Neutrophil (primary cell): ENCODE results near the gene ABCC5.

Experiments used
- H3K27ac ChIP-seq: fragments of 200-600 bp; sonication (generic); 2 replicates; pipeline ENCODE4 v1.5.1; 2016; ENCODE audit warnings: mild to moderate bottlenecking, moderate library complexity
- H3K27me3 ChIP-seq: fragments of 200-600 bp; sonication (generic); 2 replicates; pipeline ENCODE4 v1.6.0; 2016; ENCODE audit warnings: mild to moderate bottlenecking
- H3K36me3 ChIP-seq: fragments of 200-600 bp; sonication (generic); 2 replicates; pipeline ENCODE4 v1.5.1; 2017
- H3K4me1 ChIP-seq, 2 experiments: fragments of 200-600 bp in 1 of 2; sonication (generic) in 1 of 2; 1 replicate in 1 of 2; 2 replicates in 1 of 2; pipeline versions ENCODE4 v1.5.1 to v1.6.1; 2013 to 2016; ENCODE audit warnings: low read depth in 1 of 2, low read length in 1 of 2, mild to moderate bottlenecking in 1 of 2, moderate library complexity in 1 of 2; ENCODE audit not compliant: control insufficient read depth in 1 of 2, insufficient read depth in 1 of 2
- H3K4me3 ChIP-seq, 2 experiments: fragments of 200-600 bp in 1 of 2; sonication (generic) in 1 of 2; 1 replicate in 1 of 2; 2 replicates in 1 of 2; pipeline ENCODE4 v1.5.1; 2013 to 2016; ENCODE audit warnings: low read depth in 1 of 2, low read length in 1 of 2, mild to moderate bottlenecking in 1 of 2, moderate library complexity in 1 of 2
- H3K9me3 ChIP-seq: fragments of 200-600 bp; sonication (generic); 2 replicates; pipeline ENCODE4 v1.5.1; 2016
- CTCF ChIP-seq: fragments of 200-600 bp; sonication (generic); IDR thresholded peaks from 2 replicates; pipeline ENCODE4 v1.5.1; 2016; ENCODE audit warnings: antibody characterized with exemption

ABCC5 gene

GRCh38 chr3:183917776-183918175 lies 99.9 kb downstream of the ABCC5 start:
- Histone ChIP-seq H3K27ac (no peak overlapping the region), H3K27me3 (no peaks in the 10 kb centered on the region), H3K4me3 (no peak overlapping the region), H3K4me1 (no peaks in the 10 kb centered on the region), H3K9me3 (no peaks in the 10 kb centered on the region), H3K36me3 (peaks cover 35% of the 10 kb centered on the region)
- no peak for TF ChIP-seq CTCF

DNA sequence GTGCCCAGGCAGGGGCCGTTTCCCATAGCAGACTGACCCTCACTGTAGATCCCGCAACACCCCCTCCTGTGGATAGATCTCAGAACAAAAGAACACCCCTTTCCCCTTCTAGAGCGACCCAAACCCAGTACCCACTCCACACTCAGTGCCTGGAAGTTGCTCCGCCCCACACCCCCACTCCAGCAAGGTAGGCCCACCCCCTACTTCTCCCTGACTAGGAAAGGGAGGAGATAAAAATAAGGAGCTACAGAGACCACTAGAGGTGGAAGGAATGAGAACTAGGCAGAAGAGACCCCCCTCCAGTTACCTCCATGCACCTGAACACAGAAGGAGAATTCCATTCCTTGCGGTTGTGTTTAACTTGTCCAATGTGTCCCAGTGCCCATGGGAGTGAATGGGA lies 102.8 kb downstream of the ABCC5 start:
- H3K4me1 ChIP-seq, result no peaks in the 10 kb centered on the region
- no peaks in the 10 kb centered on the region for H3K9me3 ChIP-seq
- no peak overlapping the region for H3K4me3 ChIP-seq
- H3K27me3 ChIP-seq, result no peaks in the 10 kb centered on the region
- peaks cover 6% of the 10 kb centered on the region for H3K36me3 ChIP-seq
- TF ChIP-seq CTCF, result no peak
- H3K27ac ChIP-seq, result no peak overlapping the region

DNA sequence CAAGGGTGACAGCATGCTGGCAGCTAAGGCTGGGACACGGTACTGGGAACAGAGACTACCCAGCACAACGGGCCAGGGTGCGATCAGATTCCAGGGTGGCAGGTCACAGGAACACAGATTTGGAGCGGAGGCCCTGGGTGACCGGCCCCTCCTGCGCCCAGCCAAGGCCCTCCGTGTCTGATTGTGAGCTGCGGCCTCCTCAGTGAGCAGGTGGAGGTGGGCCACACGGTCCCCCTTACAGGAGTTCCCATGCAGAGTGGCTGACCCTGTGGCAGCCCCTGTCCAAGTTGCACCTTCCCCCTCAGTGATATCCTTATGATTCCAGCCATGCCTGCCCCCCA lies 104.1 kb downstream of the ABCC5 start:
- H3K9me3 ChIP-seq, result no peaks in the 10 kb centered on the region
- no peaks in the 10 kb centered on the region for H3K4me1 ChIP-seq
- no peak for TF ChIP-seq CTCF
- H3K27ac ChIP-seq, result no peak overlapping the region
- H3K27me3 ChIP-seq, result no peaks in the 10 kb centered on the region
- H3K4me3 ChIP-seq, result no peak overlapping the region
- no peaks in the 10 kb centered on the region for H3K36me3 ChIP-seq

DNA sequence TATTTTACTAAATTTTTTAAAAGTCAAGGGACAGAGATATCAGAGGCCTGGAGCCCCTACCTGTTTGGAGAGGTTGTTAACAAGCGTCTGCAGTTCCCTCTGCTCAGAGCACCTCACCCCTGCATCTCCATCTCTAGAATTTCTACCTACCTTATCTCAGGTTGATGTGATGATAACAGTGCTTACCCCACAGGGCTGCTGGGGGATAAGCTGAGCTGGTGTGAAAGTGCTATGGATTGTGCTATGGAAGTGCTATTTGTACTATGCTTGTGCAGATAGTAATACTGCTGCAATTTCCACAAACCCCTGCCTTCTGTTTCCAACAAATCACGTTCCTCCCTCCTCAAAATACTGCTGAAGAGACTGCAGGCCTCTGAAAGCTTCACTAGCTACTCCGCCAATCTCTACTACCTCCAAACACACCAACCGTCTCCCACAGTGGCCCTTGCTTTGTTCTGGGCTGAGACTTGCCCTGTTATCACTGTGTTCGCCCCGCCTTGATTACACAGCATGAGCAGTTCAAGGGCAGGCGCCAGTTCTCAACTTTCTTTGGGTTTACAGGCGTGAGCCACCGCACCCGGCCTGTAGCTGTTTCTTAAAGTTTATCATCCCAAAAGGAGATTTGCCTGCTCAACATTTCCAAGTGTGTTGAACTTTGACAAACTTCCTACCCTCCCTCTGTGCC lies 104.6 kb downstream of the ABCC5 start:
- TF ChIP-seq CTCF, result no peak
- Histone ChIP-seq H3K27me3 (no peaks in the 10 kb centered on the region), H3K27ac (no peak overlapping the region)

DNA sequence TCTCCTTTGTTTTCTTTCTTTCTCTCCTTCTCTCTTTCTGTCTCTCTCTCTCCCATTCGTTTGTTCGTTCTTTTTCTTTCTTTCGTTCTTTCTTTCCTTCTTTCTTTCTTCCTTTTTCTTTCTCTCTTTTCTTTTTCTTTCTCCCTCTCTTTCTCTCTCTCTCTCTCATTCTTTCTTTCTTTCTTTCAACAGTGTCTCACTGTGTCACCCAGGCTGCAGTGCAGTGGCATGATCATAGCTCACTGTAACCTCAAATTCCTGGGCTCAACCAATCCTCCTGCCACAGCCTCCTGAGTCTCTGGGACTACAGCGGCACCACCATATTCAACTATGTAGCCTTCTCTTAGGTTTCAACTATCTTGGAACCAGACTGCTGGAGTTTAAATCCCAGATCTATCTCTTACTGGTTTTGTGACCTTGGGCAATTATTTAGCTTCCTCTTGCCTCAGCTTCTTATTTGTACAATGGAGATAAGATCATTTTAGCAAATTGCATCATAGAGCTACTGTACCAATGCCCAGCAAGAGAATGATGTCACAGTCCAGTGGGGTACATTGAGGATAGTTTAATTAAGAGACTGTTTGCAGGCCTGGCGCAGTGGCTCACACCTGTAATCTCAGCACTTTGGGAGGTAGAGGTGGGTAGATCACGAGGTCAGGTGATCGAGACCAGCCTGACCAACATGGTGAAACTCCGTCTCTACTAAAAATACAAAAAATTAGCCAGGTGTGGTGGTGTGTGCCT lies 105.7 kb downstream of the ABCC5 start:
- Histone ChIP-seq H3K4me1 (no peaks in the 10 kb centered on the region), H3K9me3 (no peaks in the 10 kb centered on the region), H3K36me3 (no peaks in the 10 kb centered on the region), H3K27ac (no peak overlapping the region), H3K27me3 (no peaks in the 10 kb centered on the region), H3K4me3 (no peak overlapping the region)
- no peak for TF ChIP-seq CTCF

More for the DNA sequence above, 104.6 kb downstream of the ABCC5 start:
- H3K4me3 ChIP-seq, result no peak overlapping the region
- no peaks in the 10 kb centered on the region for H3K9me3 ChIP-seq
- no peaks in the 10 kb centered on the region for H3K36me3 ChIP-seq
- no peaks in the 10 kb centered on the region for H3K4me1 ChIP-seq
